Activated T-helper 17 cell treated with anti-CD3 and anti-CD28 coated beads, Interleukin-2, amount 50 U/mL, for 72 hours (primary cell): Measurements from ENCODE around the gene VAC14. TPM values are rescaled to one million over a fixed set of nuclear protein-coding genes. Genes with fewer than 3 reads are reported as not detected.
A peak's percentile ranks its signal among the peaks of the same experiment; 100 is the strongest.

ENCODE experiments used
- ATAC-seq: fragments of 150-1000 bp; cut with Tn5 transposase; replicated peaks from 2 replicates; pipeline ENCODE4 v1.10.0; 2021; ENCODE audit warnings: mild to moderate bottlenecking, moderate library complexity
- H3K27ac Mint-ChIP-seq: one replicate; pipeline ENCODE4 v1.8.0; 2022; ENCODE audit warnings: mixed read lengths
- H3K27me3 Mint-ChIP-seq: one replicate; pipeline ENCODE4 v1.8.0; 2022; ENCODE audit warnings: mixed read lengths
- H3K36me3 Mint-ChIP-seq: one replicate; pipeline ENCODE4 v1.8.0; 2022; ENCODE audit warnings: low read depth, mild to moderate bottlenecking, mixed read lengths
- H3K4me1 Mint-ChIP-seq: one replicate; pipeline ENCODE4 v1.8.0; 2022; ENCODE audit warnings: mixed read lengths
- H3K4me3 Mint-ChIP-seq: one replicate; pipeline ENCODE4 v1.8.0; 2022; ENCODE audit warnings: mild to moderate bottlenecking, mixed read lengths
- H3K9me3 Mint-ChIP-seq: one replicate; pipeline ENCODE4 v1.8.0; 2022; ENCODE audit warnings: mixed read lengths
- total RNA-seq, 2 donors: library from RNA; stranded (reverse); gene quantifications; one replicate each; pipeline ENCODE4 v1.2.3, GENCODE V29; 2022

VAC14 gene
- total RNA-seq, 2 donors from 2014 or later = 22.4 to 34.9 TPM

DNA sequence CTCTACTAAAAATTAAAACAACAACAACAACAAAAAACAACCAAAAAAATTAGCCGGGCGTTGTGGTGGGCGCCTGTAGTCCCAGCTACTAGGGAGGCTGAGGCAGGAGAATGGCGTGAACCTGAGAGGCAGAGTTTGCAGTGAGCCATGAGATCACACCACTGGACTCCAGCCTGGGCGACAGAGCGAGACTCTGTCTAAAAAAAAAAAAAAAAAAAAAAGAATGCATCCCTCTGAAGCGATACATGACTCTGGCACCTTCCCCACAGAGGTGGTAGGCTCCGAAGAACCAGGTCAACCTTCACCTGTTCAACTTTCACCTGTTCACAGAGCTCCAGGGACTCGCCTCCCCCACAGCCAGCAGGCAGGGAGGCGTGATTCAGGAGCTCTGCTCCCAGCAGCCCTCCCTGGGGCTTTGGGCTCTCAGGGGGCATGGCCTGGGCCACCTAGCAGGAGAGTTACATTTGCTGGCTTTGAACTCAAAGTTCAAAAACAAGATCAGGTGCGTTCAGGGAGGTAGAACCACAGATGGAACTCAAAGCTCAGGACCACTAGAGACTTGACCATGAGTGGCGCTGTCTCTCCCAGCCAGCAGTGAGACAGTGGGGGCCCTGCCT, 5.6 kb downstream of the VAC14 start:
- ATAC-seq = no peak
- Mint-ChIP-seq H3K27ac (no peak overlapping the region), H3K27me3 (no peaks in the 10 kb centered on the region), H3K4me3 (no peak overlapping the region), H3K4me1 (peaks cover 12% of the 10 kb centered on the region), H3K36me3 (peaks cover 9% of the 10 kb centered on the region), H3K9me3 (no peaks in the 10 kb centered on the region)

DNA sequence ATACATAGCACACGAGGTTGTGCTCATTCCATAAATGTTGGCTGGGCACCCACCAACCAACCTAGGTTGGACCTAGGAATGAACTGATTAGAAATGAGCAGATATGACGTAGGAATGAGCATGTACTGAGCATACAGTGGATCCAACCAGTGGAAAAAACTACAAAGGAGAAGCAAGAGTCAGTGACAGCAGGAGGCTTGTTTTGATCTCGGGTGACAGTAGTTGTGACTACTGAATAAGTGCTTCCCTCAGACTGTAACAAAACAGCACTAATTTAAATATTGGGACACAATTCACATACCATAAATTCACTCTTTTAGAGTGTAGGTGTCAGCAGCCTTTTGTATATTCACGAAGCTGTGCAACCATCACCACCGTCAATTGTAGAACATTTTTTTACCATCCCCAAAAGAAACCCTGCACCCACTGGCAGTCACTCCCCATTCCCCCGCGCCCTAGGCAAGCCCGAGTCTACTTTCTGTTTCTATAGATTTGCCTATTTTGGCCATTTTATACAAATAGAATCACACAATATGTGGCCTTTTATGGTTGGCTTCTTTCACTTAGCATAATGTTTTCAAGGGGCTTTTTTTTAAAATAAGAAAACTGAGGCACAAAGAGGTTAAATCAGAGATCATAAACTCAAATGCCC, 7.0 kb downstream of the VAC14 start:
- H3K27me3 Mint-ChIP-seq = no peaks in the 10 kb centered on the region
- H3K4me1 Mint-ChIP-seq = peaks cover 2% of the 10 kb centered on the region
- H3K27ac Mint-ChIP-seq = peak overlapping the region; percentile 16
- H3K4me3 Mint-ChIP-seq = no peak overlapping the region
- peaks cover 9% of the 10 kb centered on the region for H3K36me3 Mint-ChIP-seq
- H3K9me3 Mint-ChIP-seq = no peaks in the 10 kb centered on the region
- no peak for ATAC-seq

DNA sequence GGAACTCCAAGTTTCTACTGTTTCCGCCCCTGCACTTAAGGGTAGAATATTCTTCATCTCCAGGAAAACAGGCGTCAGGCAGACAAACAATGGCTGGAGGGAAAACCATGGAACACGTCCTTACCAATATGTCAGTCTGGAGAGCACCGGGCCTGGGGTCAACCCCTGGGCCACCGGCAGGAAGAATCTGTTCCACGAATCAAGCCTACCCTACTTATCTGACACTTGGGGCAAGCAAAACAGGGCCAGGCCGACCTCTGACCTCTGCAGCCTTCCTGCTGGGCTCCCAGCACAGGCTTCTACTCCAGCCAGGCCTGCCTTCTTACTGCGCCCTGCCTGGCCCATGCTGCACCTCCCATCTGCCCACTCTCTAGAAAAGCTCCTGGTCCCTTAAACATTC, 10.1 kb downstream of the VAC14 start:
- Mint-ChIP-seq H3K36me3 (peaks cover 17% of the 10 kb centered on the region), H3K27me3 (no peaks in the 10 kb centered on the region), H3K4me1 (peaks cover 7% of the 10 kb centered on the region), H3K4me3 (no peak overlapping the region), H3K27ac (peak overlapping the region; percentile 54), H3K9me3 (no peaks in the 10 kb centered on the region)
- no peak for ATAC-seq

DNA sequence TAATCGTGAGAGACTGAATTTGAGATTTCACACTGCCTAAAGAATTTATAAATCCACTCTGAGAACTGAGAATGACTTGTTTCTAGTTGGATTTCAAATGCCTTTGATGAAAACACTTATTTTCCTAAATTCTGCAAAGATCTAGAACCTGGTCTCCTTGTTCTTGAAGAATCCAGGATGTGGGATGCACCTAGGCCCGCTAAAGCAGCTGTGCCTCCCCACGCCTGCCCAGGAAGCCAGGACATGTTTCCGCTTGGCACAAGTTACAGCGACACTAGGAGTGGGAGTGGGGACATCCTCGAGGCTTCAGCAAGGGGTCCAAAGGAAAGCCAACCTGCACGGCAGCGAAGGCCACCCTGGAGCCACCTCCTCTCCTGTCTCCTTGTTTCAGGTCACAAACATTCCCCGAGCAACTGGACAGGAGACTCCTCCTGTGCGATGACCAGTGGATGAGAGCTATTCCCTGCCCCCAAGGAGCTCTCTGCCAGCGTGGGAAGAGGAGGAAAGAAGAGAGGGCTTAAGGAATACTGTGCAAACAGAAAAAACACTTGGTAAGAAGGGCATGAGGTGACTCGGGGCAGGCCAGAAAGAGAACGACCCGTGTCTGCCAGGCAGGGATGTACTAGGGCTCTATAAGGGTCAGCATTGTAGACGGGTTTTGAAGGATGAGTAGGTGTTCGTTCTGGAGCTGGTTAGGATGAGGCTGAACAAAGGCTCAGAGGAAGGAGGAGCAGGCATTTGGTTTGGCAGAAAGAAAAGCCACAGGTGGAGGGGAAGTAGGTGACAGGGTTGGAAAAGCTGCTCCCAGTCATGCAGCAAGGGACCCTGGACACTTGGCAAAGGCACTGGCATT, 11.1 kb downstream of the VAC14 start:
- no peak for ATAC-seq
- no peaks in the 10 kb centered on the region for H3K27me3 Mint-ChIP-seq

DNA sequence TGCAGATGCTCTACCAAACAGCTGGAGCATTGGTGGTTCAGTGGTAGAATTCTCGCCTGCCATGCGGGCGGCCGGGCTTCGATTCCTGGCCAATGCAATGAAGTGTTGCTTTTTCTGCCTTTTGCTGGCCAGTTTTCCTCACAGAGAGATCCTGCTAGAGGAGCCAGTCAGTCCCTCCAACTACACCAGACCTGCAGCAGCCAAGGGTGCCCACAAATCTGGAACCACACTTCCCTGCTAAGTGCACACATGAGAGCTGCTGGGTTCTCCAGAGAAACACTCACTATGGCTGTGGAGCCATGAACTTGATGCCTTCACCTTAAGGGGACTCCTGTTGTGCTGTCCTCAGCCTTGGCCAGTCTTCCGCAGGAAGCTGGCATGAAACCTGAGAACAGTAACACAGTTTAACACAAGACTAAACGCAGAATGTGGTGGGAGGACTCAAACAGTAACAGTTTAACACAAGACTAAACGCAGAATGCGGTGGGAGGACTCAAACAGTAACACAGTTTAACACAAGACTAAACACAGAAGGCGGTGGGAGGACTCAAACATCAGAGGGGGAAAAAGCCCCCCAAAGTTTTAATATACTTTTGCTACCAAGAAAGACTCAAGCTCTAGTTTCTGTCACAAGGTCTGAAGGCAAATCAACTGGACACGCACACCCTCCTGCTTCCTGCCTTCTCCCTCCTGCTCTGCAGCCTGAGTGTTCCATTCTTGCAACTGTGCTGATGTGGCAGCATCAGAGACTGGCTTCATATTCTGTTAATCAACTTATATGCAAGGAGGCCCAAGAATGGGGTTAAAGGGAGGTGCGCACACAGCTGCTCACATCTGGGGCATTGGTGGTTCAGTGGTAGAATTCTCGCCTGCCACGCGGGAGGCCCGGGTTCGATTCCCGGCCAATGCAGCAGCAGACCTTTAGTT, 12.0 kb downstream of the VAC14 start:
- ATAC-seq = no peak
- peak overlapping the region; percentile 43 for H3K27ac Mint-ChIP-seq
- H3K36me3 Mint-ChIP-seq = peaks cover 34% of the 10 kb centered on the region
- H3K9me3 Mint-ChIP-seq = no peaks in the 10 kb centered on the region
- H3K4me1 Mint-ChIP-seq = peaks cover 7% of the 10 kb centered on the region
- no peak overlapping the region for H3K4me3 Mint-ChIP-seq
- H3K27me3 Mint-ChIP-seq = no peaks in the 10 kb centered on the region

More for the DNA sequence above, 11.1 kb downstream of the VAC14 start:
- peaks cover 26% of the 10 kb centered on the region for H3K36me3 Mint-ChIP-seq
- no peaks in the 10 kb centered on the region for H3K9me3 Mint-ChIP-seq
- H3K4me1 Mint-ChIP-seq = peaks cover 7% of the 10 kb centered on the region
- H3K4me3 Mint-ChIP-seq = no peak overlapping the region
- H3K27ac Mint-ChIP-seq = peak overlapping the region; percentile 54

DNA sequence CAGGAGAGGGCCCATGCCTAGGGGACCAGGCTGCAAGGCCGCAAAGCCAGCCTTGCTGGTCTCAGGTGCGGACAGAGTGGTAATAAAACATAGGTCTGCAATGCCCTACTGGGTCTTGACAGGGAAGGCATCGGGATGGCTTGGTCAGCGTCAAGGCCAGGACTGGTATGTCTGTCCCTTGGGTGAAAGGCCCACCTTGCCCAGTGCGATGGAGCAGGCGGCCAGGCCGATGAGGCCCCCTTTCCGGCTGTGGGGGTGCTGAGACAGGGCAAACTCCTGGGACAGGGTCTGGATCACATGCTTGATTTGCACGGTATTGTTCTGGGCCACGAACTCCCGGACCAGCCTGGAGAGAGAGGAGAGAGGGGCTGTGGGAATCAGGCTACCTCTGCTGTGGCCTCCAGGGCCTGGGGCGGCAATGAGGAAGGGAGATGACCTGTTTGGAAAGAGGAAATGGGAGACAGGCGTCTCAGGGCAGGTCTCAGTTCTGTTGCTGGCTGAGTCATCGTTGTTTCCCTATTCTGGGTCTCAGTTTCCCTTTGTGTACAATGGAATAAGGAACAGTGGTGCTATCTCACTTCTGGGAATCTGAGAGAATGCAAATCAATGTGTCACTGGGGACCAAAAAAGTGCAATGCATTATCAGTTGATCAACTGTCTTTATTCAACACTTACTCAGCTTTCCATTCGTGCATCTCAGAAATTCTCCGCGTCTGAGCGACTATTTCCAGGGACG, 14.8 kb downstream of the VAC14 start:
- H3K4me3 Mint-ChIP-seq = no peak overlapping the region
- no peaks in the 10 kb centered on the region for H3K9me3 Mint-ChIP-seq
- H3K4me1 Mint-ChIP-seq = peaks cover 7% of the 10 kb centered on the region
- no peaks in the 10 kb centered on the region for H3K27me3 Mint-ChIP-seq
- ATAC-seq = no peak
- H3K36me3 Mint-ChIP-seq = peaks cover 62% of the 10 kb centered on the region
- H3K27ac Mint-ChIP-seq = peak overlapping the region; percentile 15

DNA sequence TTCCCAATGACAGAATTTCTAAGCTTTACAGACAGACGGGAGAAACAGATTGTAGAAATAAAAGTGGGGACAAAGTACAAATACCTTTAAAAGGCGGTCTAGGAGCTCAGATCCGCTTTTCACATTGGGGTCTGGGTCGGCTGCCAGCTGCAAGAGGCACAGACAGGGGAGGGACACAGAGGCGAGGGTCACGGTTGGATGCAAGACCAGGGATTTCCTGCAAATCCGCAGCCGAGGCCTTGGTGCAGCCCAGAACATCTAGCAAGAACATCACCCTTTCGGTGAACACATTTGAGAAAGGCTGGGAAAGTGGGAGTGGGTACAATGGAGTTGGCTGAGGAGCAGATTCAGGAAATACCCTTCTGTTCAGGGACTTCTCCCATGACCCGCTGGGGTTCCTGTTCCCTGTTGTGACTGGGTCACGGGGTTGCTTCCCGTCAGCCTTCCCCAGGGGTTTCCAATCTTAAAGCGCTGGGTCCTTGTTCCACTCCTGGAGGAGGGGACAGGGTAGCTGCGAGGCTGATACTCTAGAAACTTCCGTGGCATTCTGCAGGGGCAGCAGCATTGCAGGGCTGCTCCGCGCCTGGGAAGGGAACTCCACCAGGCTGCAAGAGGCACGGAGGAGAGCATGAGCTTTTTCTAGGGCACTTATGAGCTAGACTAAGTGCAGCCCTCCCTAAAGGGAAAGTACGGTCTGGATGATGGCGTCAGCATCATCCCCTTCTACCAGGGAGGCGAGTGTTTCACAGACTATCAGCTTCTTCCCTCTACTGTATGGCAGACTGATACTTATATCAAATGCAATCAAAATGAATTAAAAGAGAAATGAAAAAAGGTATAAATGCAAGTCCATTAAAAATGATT, 16.0 kb downstream of the VAC14 start:
- Mint-ChIP-seq H3K9me3 (no peaks in the 10 kb centered on the region), H3K36me3 (peaks cover 75% of the 10 kb centered on the region), H3K27me3 (no peaks in the 10 kb centered on the region), H3K27ac (no peak overlapping the region), H3K4me1 (peaks cover 7% of the 10 kb centered on the region), H3K4me3 (no peak overlapping the region)
- no peak for ATAC-seq

DNA sequence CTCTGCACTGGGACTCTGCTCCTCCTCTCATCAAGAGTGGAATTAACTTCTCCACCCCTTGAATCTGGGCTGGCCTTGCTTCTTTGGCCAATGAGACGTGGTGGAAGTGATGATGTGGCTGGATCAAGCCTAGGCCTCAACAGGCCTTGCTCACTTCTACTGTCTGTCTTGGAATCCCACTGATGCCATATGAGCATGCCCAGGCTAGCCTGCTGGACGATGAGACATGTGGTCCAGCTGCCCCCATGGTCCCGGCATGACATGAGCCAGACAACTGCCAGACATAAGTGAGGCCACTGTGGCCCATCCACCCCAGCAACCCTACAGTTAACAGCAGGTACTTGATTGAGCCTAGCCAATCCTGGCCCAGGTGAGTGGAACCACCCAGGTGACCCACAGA, 18.7 kb downstream of the VAC14 start:
- Mint-ChIP-seq H3K9me3 (no peaks in the 10 kb centered on the region), H3K27ac (no peak overlapping the region), H3K36me3 (peaks cover 94% of the 10 kb centered on the region)

DNA sequence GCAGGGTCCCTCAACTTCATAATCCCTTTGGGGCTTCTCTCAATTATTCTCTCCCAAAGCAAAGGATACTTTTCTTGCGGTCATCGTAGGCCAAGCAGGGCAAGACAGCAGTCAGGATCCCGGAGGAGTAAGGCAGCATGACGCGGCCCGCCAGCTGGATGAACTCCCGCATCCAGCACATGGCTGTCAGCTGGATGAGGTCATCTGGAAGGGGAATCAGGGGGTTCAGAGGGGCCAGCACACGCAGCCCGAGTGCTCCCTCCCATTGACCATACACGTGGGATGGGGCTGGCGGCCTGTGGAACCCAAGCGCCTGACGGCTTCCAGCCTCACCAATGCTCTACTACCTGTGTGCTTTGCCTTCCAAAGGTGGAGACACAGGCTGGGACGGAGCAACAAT, 19.2 kb downstream of the VAC14 start:
- no peak for ATAC-seq
- Mint-ChIP-seq H3K4me1 (peaks cover 10% of the 10 kb centered on the region), H3K27ac (no peak overlapping the region), H3K9me3 (no peaks in the 10 kb centered on the region), H3K36me3 (peaks cover 94% of the 10 kb centered on the region), H3K4me3 (no peak overlapping the region), H3K27me3 (no peaks in the 10 kb centered on the region)

More for the DNA sequence above, 18.7 kb downstream of the VAC14 start:
- H3K27me3 Mint-ChIP-seq = no peaks in the 10 kb centered on the region
- H3K4me3 Mint-ChIP-seq = no peak overlapping the region
- peaks cover 12% of the 10 kb centered on the region for H3K4me1 Mint-ChIP-seq
- ATAC-seq = no peak

DNA sequence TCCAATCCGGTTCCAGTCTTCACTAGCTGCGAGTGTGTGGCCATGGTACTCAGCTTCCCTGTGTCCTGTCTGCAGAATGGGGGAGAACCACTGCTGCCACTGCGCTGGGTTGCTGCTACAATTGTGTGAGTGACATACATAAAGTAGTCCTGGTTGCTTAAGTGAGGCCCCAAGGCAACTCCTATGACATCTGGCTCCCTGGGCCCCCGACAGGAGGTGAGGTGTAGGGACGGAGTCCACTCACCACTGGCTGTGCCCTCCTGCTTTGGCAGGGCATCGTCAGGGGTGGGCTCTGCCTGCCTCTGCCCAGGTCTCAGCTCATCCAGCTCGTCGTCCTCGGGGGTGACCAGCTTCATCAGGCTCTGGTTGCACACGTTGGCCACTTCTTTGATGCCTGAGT, 20.4 kb downstream of the VAC14 start:
- Mint-ChIP-seq H3K9me3 (no peaks in the 10 kb centered on the region), H3K36me3 (peaks cover 99% of the 10 kb centered on the region), H3K27ac (no peak overlapping the region), H3K4me3 (no peak overlapping the region), H3K4me1 (peaks cover 6% of the 10 kb centered on the region), H3K27me3 (no peaks in the 10 kb centered on the region)
- no peak for ATAC-seq

DNA sequence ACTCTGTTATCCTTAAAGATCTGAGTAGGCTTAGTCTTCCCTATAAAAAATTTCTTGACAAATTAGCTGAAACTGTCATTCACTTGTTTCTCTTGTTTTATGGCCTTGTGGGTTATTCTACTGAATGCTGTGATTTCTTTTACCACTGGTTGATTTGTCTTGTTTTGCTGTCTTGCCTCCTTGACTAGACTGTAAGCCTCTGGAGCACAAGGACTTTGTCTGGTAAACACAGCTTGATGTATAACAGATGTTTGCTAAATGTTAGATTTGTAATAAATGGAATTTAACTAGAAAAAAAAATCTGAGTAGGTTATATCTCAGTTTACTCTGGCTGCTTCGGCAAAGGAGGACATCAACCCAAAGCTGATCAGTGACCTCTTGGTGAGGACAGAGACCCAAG, 21.6 kb downstream of the VAC14 start:
- Mint-ChIP-seq H3K36me3 (peaks cover 99% of the 10 kb centered on the region), H3K4me1 (peaks cover 6% of the 10 kb centered on the region), H3K9me3 (no peaks in the 10 kb centered on the region)

DNA sequence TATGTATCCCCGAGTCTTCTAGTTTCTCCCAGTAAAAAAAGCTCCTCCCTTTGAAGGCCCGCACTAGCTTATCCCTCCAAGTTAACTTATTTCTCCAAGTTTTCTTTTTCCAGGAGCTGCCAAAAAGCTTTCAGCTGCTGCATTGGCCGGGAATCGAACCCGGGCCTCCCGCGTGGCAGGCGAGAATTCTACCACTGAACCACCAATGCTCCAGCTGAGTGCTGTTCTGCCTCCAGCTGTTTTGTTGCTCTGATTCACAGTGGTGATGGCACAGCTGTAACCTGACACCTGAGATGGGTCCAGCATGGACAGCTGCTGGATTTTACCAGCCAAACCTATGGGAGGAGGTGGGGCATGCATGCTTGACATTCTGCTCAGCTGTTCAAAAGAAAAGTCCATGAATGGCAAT, 22.1 kb downstream of the VAC14 start:
- Mint-ChIP-seq H3K36me3 (peaks cover 99% of the 10 kb centered on the region), H3K9me3 (no peaks in the 10 kb centered on the region), H3K27ac (no peak overlapping the region), H3K27me3 (no peaks in the 10 kb centered on the region), H3K4me3 (no peak overlapping the region), H3K4me1 (peaks cover 6% of the 10 kb centered on the region)
- ATAC-seq = no peak

More for the DNA sequence above, 21.6 kb downstream of the VAC14 start:
- no peak overlapping the region for H3K4me3 Mint-ChIP-seq
- no peak overlapping the region for H3K27ac Mint-ChIP-seq
- no peaks in the 10 kb centered on the region for H3K27me3 Mint-ChIP-seq
- ATAC-seq = no peak

DNA sequence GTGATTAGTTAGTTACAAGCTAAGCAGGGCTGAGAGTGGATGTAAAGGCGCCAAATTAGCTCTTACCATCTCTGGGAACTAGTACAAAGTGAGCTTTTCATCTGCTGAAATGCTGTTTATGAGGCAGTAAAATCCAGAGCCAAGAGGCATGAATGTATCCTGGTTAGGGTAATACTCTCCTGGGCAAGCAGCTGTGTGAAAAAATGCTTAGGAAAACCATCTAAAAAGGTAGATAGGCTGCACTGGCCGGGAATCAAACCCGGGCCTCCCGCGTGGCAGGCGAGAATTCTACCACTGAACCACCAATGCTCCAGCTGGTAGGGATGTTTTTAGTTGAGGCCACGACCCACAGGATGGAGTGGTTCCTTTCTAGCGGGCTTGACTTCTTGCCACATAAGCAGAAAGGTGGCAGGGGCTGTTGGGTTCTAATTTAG, 23.0 kb downstream of the VAC14 start:
- no peak overlapping the region for H3K27ac Mint-ChIP-seq

More for the DNA sequence above, 23.0 kb downstream of the VAC14 start:
- Mint-ChIP-seq H3K4me3 (no peak overlapping the region), H3K36me3 (peaks cover 98% of the 10 kb centered on the region), H3K9me3 (no peaks in the 10 kb centered on the region), H3K27me3 (no peaks in the 10 kb centered on the region), H3K4me1 (peaks cover 6% of the 10 kb centered on the region)
- ATAC-seq = no peak
